Stimulated activated CD8-positive, alpha-beta memory T cell treated with anti-CD3 and anti-CD28 coated beads, Interleukin-15, amount 100 ng/mL, for 48 hours (primary cell): ENCODE results near the gene DCAF7.

Experiments
- DNase-seq, 2 donors: peaks; one replicate each; pipeline ENCODE4 v3.0.0-alpha.2; 2020; ENCODE audit warnings: low read depth in 2 of 2

Gene DCAF7

GRCh38 chr17:63629627-63630026 lies 79.3 kb downstream of the DCAF7 start:
- DNase-seq, result no peak

GRCh38 chr17:63631062-63631461 lies 80.8 kb downstream of the DCAF7 start:
- DNase-seq, result no peak

- no peak for DNase-seq
Measured at GRCh38 chr17:63631626-63632025, 81.3 kb downstream of the DCAF7 start.

- no peak for DNase-seq
Measured at GRCh38 chr17:63633742-63634141, 83.5 kb downstream of the DCAF7 start.

DNA sequence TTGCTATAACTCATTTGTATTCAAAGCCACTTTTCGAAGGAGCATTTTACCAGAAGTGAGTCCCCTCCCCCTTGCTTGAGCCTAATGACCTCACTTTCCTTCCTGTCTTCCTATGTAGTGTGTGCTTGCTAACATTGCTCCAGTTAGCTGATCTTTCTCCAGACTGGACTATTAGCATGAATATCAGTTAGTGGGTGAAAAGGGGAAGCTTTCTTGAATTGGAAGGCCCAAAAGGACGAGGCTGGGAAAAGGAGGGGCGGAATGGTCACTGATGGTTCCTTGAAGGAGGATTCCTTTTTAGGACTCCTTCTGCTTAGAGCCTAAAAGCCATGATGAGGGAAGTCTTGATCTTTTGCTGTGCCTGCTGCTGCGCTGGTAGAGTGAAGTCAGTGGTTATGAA lies 83.9 kb downstream of the DCAF7 start:
- no peak for DNase-seq

DNA sequence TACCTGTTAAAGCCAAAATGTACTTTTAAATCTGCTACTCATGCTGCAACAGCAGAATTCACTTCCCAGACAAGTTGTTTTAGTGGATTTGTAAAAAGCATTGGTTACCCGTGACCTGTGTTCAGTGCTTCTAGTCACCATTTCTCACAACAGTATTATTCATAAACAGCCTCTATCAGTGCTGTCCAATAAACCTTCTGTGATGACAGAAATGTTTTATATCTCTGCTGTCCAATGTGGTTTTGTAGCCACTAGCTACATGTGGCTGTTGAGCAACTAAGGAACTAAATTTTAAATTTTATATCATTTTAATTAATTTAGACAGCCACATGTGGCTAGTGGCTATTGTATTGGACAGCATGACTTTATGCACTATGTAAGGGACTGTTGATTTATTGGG lies 84.5 kb downstream of the DCAF7 start:
- no peak for DNase-seq

- no peak for DNase-seq
Measured at GRCh38 chr17:63635290-63635689, 85.0 kb downstream of the DCAF7 start.

DNA sequence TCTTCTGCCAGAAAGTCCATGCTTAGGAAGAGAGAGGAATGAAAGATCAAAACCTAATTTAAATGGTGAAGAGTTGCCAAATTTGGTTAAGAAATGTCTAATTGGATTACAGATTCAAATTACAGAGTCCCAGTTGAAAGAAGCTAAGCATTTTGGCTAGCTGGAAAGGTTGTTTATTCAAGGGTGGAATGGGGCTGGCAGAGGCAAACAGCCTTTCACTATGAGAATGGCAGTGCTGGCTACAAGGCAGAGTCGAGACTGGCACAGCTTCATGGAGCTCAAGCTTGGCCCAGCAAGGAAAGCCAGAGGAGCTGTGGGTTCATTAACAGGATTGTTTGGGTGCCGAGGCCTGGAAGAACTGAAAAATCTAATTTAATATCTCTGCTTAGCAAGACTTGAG lies 85.5 kb downstream of the DCAF7 start:
- DNase-seq, result no peak

GRCh38 chr17:63639125-63639524 lies 88.8 kb downstream of the DCAF7 start:
- no peak for DNase-seq

- no peak for DNase-seq
Measured at GRCh38 chr17:63640038-63640437, 89.8 kb downstream of the DCAF7 start.

GRCh38 chr17:63641692-63642448 lies 91.6 kb downstream of the DCAF7 start:
- DNase-seq, result no peak
